Measurements from ENCODE around the gene UBL7. TPM values are rescaled to one million over a fixed set of nuclear protein-coding genes. Genes with fewer than 3 reads are reported as not detected.
A peak's percentile ranks its signal among the peaks of the same experiment; 100 is the strongest.

The UBL7 gene
- 39.2 and 54.6 TPM in 2 replicates for total RNA-seq
- polyA plus RNA-seq = 50.9 and 60.2 TPM in 2 replicates

- DNase-seq (ENCODE audit: low spot score) = peak; percentile 98
- H3K4me2 ChIP-seq = peak within 1 kb of the TSS; percentile 89
- peak within 1 kb of the TSS; percentile 86 for H3K27ac ChIP-seq
- H3K9me2 ChIP-seq (replicated peaks; ENCODE audit: insufficient read depth) = no peaks in the 10 kb centered on the region
- H3K36me3 ChIP-seq (replicated peaks; ENCODE audit: insufficient read depth, low read depth) = no peaks in the 10 kb centered on the region
- H3K9me3 ChIP-seq (ENCODE audit: low read depth) = no peaks in the 10 kb centered on the region
- peak; percentile 31 for TF ChIP-seq CTCF (IDR thresholded peaks at IDR 0.05; ENCODE audit: poor library complexity)
- no peak for TF ChIP-seq EZH2 (IDR thresholded peaks at IDR 0.05; ENCODE audit: borderline replicate concordance)
- no peak for TF ChIP-seq EZH2phosphoT487 (IDR thresholded peaks at IDR 0.05; ENCODE audit: low read depth, severe bottlenecking, unreplicated experiment)
- no peaks in the 10 kb centered on the region for H3K4me1 ChIP-seq (ENCODE audit: insufficient read depth)
- 1% methylated on average over 54 of the region's 54 CpGs for WGBS (ENCODE audit: low lambda C conversion rate, missing lambda C conversion rate)
- peak within 1 kb of the TSS; percentile 52 for H3K4me3 ChIP-seq
- no peaks in the 10 kb centered on the region for H4K20me1 ChIP-seq (ENCODE audit: insufficient read depth, poor library complexity, severe bottlenecking)
- peak within 1 kb of the TSS; percentile 78 for H2AFZ ChIP-seq
- no peaks in the 10 kb centered on the region for H3K27me3 ChIP-seq
- peaks cover 25% of the 10 kb centered on the region for H3K79me2 ChIP-seq
Measured at GRCh38 chr15:74460871-74461846, at the start of gene UBL7. Gene UBL7 (minus strand): TSS chr15:74461160. CDS start chr15:74458867, 2,293 bp downstream.

GRCh38 chr15:74506515-74506840 is 45.5 kb upstream of the UBL7 start:
- TF ChIP-seq CTCF (IDR thresholded peaks at IDR 0.05; ENCODE audit: poor library complexity) = no peak
- no peak for TF ChIP-seq EZH2 (IDR thresholded peaks at IDR 0.05; ENCODE audit: borderline replicate concordance)
- no peak for TF ChIP-seq EZH2phosphoT487 (IDR thresholded peaks at IDR 0.05; ENCODE audit: low read depth, severe bottlenecking, unreplicated experiment)
- Histone ChIP-seq H3K9me2 (replicated peaks; ENCODE audit: insufficient read depth) (no peaks in the 10 kb centered on the region), H3K4me3 (no peak overlapping the region), H3K4me1 (ENCODE audit: insufficient read depth) (no peaks in the 10 kb centered on the region), H3K36me3 (replicated peaks; ENCODE audit: insufficient read depth, low read depth) (no peaks in the 10 kb centered on the region), H3K79me2 (no peaks in the 10 kb centered on the region), H3K9me3 (ENCODE audit: low read depth) (no peaks in the 10 kb centered on the region), H4K20me1 (ENCODE audit: insufficient read depth, poor library complexity, severe bottlenecking) (no peaks in the 10 kb centered on the region), H2AFZ (no peak overlapping the region), H3K4me2 (no peak overlapping the region), H3K27ac (no peak overlapping the region), H3K27me3 (no peaks in the 10 kb centered on the region)
- WGBS (ENCODE audit: low lambda C conversion rate, missing lambda C conversion rate) = over 99% methylated on average over 4 of the region's 4 CpGs
- DNase-seq (ENCODE audit: low spot score) = no peak

- no peak overlapping the region for H3K4me2 ChIP-seq
- no peaks in the 10 kb centered on the region for H3K4me1 ChIP-seq (ENCODE audit: insufficient read depth)
- no peaks in the 10 kb centered on the region for H3K36me3 ChIP-seq (replicated peaks; ENCODE audit: insufficient read depth, low read depth)
- TF ChIP-seq EZH2 (IDR thresholded peaks at IDR 0.05; ENCODE audit: borderline replicate concordance) (no peak), CTCF (IDR thresholded peaks at IDR 0.05; ENCODE audit: poor library complexity) (no peak), EZH2phosphoT487 (IDR thresholded peaks at IDR 0.05; ENCODE audit: low read depth, severe bottlenecking, unreplicated experiment) (no peak)
- H3K27me3 ChIP-seq = no peaks in the 10 kb centered on the region
- no peaks in the 10 kb centered on the region for H3K9me2 ChIP-seq (replicated peaks; ENCODE audit: insufficient read depth)
- DNase-seq (ENCODE audit: low spot score) = no peak
- H3K27ac ChIP-seq = no peak overlapping the region
- 95% methylated on average over 6 of the region's 6 CpGs for WGBS (ENCODE audit: low lambda C conversion rate, missing lambda C conversion rate)
- H4K20me1 ChIP-seq (ENCODE audit: insufficient read depth, poor library complexity, severe bottlenecking) = no peaks in the 10 kb centered on the region
- no peaks in the 10 kb centered on the region for H3K9me3 ChIP-seq (ENCODE audit: low read depth)
- no peak overlapping the region for H3K4me3 ChIP-seq
- no peak overlapping the region for H2AFZ ChIP-seq
- no peaks in the 10 kb centered on the region for H3K79me2 ChIP-seq
Measured at GRCh38 chr15:74505837-74506514, 45.0 kb upstream of the UBL7 start.
